GM08714 (cell line): Measurements from ENCODE around the gene LYZL4.

Experiments used
- H3K4me3 ChIP-seq: fragments of 200-500 bp; sonication (Bioruptor generic); 2 replicates; pipeline ENCODE4 v1.5.1; 2014; ENCODE audit warnings: mild to moderate bottlenecking, low read length, inconsistent platforms
- ZNF274 ChIP-seq: IDR thresholded peaks from 2 replicates; pipeline ENCODE4 v1.6.1; 2012; ENCODE audit warnings: mild to moderate bottlenecking, low read depth, low read length

Gene LYZL4

DNA sequence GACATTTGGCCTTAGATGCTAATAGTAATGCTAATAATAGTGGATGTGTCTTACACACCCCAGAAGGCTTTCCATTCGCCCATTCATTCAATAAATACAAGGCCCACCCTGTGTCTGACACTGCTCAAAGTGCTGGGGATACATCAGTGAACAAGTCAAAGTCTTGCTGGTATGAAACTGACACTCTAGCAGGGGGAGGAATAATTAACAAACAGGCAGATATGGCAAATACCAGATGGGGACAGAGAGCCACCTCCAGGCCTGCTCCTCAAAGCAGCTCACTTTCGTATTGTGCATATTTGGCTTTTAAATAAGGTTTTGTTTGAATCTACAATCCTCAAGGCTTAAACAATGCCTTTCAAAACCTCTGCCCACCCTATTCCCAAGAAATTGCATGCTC, 28.3 kb upstream of the LYZL4 start:
- no peak overlapping the region for H3K4me3 ChIP-seq
- no peak for TF ChIP-seq ZNF274

DNA sequence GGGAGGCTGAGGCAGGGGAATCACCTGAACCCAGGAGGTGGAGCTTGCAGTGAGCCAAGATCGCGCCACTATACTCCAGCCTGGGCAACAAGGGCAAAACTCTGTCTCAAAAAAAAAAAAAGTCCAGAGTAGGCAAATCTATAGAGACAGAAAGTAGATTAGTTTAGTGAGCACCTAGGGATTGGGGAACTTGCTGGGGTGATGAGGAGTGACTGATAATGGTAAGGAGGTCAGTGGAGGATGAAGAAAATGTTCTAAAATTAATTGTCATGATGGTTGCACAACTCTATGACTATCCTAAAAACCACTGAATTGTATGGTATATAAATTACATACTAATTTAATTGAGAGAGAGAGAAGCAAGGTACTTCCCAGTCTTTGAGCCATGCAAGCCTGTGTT, 27.8 kb upstream of the LYZL4 start:
- no peak for TF ChIP-seq ZNF274
- no peak overlapping the region for H3K4me3 ChIP-seq

DNA sequence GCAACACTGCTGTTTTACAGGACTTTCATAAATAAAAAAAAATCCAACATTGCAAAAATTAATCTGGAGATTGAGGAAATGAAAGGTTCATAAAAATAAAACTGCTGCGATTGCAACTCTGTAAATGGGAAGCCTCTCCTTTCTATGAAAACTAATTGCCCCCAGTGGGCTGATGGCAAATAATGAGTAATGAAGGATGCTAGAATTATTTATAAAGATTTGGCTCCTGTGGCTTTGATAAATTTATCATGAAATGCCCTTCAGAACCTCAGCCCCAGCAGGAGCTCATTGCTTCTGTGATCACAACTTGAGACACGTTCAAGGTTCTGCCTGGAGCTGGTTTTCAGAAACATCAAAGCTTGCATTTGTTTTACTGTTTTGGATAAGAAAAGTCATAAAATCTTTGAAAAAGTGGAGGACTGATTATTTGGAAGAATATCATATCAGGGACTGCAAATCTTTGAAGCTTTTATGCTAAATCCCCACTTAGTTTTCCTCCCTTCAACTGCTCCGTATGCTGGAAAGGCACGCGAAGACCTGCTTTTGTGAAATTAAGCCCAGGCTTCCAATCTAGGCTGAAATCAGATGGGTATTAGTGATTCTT, 24.5 kb upstream of the LYZL4 start:
- H3K4me3 ChIP-seq: no peak overlapping the region
- no peak for TF ChIP-seq ZNF274

DNA sequence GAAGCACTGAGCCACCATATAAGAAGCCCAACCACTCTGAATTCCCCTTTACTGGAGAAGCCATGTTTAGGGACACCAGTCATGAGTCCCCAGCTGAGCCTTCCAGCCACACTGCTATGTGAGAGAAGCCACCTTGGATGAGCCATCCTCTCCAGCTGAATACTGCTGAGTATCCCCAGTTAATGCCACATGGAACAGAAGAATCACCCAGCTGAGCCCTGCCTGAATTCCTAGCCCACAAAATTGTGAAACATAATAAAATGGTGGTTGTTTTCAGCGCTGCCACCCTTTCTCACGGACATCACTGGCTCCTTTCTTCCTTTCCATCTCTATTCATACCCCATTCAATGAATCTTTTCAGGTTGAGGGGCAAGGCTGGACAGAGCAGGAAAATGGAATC, 22.1 kb upstream of the LYZL4 start:
- no peak for TF ChIP-seq ZNF274
- no peak overlapping the region for H3K4me3 ChIP-seq

GRCh38 chr3:42430781-42431532, 20.5 kb upstream of the LYZL4 start:
- H3K4me3 ChIP-seq: no peak overlapping the region
- TF ChIP-seq ZNF274: no peak

DNA sequence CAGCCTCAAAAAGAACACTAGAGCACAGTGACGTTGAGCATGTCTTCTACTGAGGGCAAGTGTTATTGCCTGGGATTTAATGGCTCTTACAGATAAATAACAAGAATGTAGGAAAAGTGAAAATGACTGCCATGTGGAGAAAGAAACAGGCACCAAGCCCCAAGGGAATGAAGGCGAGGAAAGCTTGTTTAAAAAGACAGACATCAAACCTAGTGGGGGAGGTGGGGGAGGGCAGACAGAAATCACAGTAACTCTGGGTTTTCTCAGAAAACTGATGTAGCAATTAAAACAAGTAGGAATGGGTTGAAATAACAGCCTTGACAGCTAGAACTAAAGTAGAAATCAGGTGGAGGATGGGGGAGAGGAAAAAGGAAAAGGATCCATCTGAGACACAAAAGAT, 18.4 kb upstream of the LYZL4 start:
- TF ChIP-seq ZNF274: no peak
- no peak overlapping the region for H3K4me3 ChIP-seq

- no peak for TF ChIP-seq ZNF274
- H3K4me3 ChIP-seq: no peak overlapping the region
Observed at GRCh38 chr3:42425736-42426407, 15.5 kb upstream of the LYZL4 start.

GRCh38 chr3:42424911-42425310, 14.5 kb upstream of the LYZL4 start:
- TF ChIP-seq ZNF274: no peak
- no peak overlapping the region for H3K4me3 ChIP-seq

GRCh38 chr3:42421818-42422796, 11.7 kb upstream of the LYZL4 start:
- TF ChIP-seq ZNF274: no peak

DNA sequence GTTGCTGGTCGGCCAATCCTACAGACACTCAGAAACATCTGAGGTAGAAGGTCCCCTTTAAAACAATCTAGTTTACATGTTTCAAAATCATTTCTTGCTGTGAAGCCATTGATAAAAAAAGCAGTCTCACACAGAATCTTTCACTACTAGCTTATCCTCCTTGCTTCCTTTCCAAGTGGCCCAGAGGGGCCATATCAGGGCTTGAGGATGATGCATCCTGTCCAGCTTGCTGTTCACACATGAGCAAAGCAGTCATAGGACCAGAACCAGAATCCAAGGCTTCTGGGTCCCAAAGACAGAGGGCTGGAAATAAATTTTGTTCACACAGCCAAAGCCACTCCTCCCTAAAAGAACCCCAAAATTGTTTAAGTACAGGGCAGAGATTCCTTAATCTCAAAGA, 9.2 kb upstream of the LYZL4 start:
- no peak for TF ChIP-seq ZNF274

More at GRCh38 chr3:42421818-42422796, 11.7 kb upstream of the LYZL4 start:
- no peak overlapping the region for H3K4me3 ChIP-seq

GRCh38 chr3:42412526-42413155, 2.2 kb upstream of the LYZL4 start:
- H3K4me3 ChIP-seq: no peak overlapping the region

More for the DNA sequence above, 9.2 kb upstream of the LYZL4 start:
- H3K4me3 ChIP-seq: no peak overlapping the region

DNA sequence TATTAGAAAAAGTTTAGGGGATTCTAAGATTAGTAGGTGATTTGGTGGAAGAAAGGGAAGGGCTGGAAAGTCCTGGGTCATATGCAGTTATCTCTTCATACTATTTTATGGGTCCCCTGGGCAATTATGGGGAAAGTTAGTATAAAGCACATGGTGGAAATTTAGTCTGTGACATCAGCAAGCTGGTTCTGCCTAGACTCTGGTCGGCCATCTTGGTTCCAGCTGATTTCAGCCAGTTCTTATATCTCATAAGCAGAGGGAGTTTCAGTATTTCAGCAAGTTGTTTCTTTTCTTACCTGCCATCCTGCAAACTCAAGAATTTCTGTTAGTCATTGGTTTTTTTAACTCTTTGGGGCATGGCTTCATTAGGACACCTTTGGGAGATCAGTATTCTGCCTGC, 1.0 kb upstream of the LYZL4 start:
- H3K4me3 ChIP-seq: no peak overlapping the region
- TF ChIP-seq ZNF274: no peak

More at GRCh38 chr3:42412526-42413155, 2.2 kb upstream of the LYZL4 start:
- TF ChIP-seq ZNF274: no peak

DNA sequence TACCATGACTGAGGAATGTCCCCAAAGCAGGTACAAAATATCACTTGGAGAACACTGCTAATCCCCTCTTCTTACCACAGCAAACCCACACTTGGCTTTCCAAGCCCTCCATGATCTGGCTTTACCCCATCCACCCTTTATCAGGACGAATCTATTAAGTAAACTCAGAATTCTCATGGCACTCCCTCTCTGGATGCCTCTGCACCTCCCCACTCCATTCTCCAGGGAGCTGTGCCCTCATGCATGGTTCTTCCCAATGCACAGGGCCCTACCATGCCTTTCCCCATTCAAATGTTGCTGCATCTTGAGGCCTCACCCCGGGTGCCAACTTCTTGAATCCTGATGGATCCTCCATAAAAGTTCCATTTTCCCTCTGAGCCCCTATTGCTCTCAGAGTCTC, 2.3 kb downstream of the LYZL4 start:
- TF ChIP-seq ZNF274: no peak
- H3K4me3 ChIP-seq: no peak overlapping the region
